ENCODE measurements around the gene ZFYVE28.

ZFYVE28 gene

DNA sequence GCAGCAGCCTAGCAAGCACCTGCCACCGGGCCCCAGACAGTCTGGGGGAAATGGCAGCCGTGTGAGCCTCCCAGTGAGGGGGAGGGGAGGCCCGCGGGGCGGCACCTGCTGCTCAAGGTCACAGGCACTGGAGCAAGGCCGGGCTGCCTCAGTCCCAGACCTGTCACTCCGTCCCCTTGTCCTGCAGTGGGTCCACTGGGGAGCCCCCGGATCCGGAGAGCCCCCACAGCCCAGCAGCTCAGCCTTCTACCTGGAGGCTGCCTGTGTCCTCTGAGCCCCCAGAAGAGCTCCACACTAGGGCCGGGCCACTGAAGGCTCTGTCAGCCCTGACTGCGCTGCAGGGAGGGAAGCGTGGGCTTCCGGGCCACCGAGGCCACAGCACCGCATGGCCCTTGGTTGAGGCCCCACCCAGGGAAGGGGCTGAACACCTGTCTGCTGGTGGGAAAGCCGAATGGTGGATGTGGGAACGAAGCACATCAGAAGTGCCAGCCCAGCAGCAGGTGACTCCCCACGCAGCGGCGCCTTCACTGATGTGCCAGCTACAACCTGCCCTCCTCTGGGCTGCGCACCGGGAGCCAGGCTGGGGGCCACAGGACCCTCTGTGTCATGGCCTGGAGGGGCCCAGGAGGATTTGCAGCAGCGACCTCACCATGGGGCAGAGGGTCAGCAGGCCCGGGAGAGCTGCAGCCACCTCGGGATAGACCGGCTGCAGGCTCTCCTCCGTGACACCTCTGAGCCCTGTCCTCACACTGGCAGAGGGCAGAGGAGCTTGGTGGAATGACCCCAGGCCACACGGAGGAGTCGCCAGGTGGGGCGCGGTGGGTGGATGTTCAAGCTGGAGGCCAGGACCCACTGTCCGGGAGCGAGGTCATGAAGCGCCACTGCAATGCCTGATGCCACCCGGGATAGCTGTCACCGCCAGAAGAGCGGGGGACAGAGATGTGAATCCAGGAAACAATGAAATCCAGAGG lies 121.5 kb downstream of the ZFYVE28 start:
- TF ChIP-seq, protein P1, sequence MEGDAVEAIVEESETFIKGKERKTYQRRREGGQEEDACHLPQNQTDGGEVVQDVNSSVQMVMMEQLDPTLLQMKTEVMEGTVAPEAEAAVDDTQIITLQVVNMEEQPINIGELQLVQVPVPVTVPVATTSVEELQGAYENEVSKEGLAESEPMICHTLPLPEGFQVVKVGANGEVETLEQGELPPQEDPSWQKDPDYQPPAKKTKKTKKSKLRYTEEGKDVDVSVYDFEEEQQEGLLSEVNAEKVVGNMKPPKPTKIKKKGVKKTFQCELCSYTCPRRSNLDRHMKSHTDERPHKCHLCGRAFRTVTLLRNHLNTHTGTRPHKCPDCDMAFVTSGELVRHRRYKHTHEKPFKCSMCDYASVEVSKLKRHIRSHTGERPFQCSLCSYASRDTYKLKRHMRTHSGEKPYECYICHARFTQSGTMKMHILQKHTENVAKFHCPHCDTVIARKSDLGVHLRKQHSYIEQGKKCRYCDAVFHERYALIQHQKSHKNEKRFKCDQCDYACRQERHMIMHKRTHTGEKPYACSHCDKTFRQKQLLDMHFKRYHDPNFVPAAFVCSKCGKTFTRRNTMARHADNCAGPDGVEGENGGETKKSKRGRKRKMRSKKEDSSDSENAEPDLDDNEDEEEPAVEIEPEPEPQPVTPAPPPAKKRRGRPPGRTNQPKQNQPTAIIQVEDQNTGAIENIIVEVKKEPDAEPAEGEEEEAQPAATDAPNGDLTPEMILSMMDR (IDR thresholded peaks at IDR 0.05) = no peak

DNA sequence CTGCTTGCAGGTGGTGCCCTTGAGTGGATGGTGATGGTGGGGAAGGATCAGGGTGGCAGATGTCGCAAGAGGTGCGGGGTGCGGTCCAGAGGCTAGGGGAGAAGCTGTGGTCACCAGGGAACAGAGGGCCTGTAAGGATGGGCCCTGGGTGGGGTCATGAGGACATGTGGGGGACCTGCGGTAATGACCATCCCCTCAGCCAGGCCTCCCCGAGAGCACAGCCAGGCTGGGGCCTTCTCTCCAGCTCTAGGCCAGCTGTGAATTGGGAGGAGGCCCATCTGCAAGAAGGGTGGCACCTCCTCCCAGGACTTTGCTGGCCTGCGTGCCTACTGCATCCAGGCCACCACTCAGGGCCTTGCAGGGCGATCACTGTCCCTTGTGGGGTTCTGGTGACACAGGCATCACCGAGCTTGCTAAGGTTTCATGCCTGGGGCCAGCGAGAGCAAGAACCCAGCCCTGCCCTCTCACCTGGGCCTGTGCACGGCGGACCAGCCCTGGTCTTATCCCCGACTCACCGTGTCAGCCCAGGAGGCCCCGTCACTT lies 122.5 kb downstream of the ZFYVE28 start:
- TF ChIP-seq, protein P1 (IDR thresholded peaks at IDR 0.05) = no peak

DNA sequence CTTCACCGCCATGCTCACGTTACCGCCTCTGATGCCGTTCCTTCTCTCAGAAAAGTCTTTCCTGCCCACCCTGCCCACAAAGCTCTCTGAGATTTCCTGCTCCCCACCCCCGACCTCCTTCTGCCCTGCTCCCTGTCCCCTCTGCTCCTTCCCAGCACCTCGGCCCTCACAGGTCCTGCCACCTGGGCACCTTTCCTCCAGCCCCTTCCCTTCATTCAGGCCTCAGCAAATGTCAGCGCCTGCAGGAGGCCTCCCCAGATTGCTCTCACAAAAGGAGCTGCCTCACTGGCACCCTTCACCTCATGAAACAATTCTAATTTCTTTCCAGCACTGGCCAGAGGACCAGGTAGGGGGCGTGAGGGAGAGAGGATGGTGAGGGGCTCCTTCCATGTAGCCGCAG lies 122.9 kb downstream of the ZFYVE28 start:
- TF ChIP-seq, protein P1 (IDR thresholded peaks at IDR 0.05) = no peak

DNA sequence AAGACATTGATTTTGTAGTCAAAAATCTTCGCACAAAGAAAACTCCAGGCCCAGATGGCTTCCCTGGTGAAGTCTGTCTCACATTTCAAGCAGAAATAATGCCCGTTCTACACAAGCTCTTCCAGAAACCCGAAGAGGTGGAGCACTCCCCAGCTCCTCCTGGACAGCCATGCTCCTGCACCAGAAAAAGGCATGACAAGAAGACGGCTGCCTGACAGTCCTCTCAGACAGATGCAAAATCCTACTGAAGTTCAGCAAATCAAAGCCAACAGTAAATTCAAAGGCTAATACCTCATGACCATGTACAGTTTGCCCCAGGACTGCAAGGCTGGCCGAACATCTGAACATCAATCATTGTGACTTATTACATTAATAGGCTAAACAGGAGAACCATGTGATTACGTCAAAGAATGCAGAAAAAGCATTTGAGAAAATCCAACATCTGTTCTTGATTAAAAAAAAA lies 125.8 kb downstream of the ZFYVE28 start:
- TF ChIP-seq, protein P1 (IDR thresholded peaks at IDR 0.05) = no peak

DNA sequence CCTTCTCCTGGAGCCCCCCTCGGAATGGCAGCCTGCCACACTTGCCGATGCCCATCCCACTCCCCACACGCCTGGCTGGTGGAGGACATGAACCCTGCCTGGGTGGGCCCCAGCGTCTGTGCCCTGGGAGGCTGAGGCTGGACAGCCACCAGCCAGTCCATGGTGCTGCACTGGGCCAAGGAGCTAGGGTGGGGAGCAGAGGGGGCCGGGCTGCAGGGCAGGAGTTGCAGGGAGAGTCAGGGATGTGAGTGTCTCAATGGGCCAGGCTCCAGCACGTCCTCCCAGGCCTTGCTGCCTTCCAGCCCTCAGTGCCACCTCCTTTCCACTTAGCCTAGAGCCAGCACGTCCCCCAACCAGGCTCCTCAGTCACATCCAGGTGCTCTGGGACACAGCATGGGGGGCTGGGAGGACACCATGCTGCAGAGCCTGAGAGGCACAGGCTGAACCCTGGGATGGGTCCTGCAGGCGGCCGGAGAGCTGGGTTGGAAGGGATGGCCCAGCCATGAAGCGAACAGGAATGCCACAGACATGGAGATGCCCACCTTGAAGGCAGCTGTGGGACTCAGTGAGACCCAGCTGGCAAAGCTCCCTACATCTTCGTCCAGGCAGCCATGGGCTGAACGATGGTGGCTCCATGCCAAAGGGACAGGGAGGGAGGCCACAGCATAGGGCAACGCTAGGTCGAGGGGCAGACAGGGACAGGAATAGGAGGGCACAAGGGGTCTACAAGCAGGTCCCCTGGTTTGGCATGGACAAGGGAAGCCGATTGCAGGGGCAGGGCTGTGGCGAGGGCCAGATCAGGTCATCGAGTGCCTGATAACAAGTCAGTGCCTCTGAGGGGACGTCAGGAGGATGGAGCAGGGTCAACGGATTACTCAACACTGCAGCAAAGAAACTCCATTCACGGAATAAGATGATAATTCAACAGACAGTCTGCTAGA lies 126.5 kb downstream of the ZFYVE28 start:
- TF ChIP-seq, protein P1 (IDR thresholded peaks at IDR 0.05) = no peak

DNA sequence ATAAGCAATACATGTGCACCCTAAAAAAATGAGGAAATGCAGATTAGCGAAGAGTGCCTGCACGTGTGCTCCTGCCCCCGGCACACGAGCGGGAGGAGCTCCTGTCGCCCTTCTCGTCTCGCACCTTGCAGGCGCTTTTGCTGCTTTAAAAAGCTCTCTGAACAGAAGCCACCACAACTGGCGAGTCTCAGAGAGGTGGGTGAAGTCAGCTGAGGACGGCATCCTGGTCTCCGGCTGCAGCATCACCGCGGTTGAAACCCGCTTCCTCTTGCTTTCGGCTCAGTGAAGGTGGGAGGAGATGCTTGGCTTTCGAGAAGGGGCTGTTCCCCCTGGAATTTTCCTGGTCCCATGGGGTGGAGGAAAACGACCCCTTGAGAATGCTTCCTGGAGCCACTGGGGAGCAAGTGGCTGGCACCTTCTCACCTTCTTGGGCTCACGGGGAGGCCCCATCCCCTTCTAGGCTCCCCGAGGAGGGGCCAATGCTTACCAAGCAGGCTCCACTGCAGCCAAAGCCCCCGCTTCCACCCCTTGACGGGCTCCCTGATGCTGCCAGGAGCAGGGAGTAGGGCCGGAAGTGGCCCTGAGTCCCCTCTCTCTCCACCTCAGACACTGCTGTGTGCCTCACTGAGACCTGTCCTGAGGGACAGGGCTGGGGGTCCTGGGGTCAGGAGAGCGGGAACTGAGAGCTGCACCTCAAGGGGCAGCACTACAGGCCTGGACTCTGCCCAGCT lies 127.3 kb downstream of the ZFYVE28 start:
- TF ChIP-seq, protein P1 (IDR thresholded peaks at IDR 0.05) = no peak

Measured in LNCAP (cell line).